ENCODE data around the gene GPR107.

GPR107 gene

DNA sequence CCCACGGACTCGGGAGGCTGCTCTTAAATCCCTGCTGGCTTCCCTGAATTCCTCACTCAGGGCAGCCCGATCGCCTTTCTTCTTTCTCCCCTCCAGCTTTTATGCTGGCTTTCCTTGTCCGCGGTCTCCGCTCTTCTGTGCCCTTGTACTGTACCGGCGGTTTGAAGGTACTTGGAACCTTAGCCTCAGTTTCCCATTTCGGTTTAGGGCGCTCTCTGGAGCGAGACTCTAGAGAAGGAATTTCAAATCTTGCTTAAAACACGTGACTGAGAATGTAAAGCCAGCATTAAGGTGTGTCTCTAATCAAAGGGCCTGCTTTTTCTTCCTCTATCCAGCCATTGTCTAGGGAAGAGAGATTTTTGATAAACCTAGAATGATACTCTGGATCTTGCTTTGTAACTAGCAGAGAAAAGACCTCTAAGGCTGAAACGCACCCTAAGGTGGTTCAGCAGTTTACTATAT, 650 bp downstream of the GPR107 start:
- no peak for DNase-seq (ENCODE audit: low spot score)

DNA sequence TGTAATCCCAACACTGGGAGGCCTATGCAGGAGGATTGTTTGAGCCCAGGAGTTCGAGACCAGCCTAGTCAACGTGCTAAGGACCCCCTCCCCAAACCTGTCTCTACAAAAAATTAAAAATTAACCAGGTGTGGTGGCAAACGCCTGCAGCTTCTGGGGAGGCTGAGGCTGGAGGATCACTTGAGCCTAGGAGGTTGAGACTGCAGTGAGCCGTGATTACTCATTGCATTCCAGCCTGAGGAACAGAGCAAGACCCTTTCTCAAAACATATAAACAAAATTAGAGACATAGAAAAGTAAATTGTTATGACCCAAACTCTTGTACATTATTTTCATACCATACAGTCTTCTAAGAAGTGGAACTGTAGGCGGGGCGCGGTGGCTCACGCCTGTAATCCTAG, 1.1 kb downstream of the GPR107 start:
- DNase-seq (ENCODE audit: low spot score) = no peak

DNA sequence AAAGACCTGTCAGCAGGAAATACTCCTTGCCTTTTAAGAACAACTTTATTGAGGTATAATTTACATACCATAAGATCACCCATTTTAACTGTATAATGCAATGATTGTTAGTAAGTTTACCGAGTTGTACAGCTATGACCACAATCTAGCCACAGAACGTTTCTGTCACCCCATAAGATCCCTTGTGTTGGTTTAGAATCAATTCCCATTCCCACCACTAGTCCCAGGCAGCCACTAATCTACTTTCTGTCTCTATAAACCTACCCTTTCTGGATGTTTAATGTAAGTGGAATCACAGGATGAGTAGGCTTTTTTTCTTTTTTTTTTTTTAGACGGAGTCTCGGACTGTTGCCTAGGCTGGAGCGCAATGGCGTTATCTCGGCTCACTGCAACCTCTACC, 4.4 kb downstream of the GPR107 start:
- DNase-seq (ENCODE audit: low spot score) = peak; percentile 59

DNA sequence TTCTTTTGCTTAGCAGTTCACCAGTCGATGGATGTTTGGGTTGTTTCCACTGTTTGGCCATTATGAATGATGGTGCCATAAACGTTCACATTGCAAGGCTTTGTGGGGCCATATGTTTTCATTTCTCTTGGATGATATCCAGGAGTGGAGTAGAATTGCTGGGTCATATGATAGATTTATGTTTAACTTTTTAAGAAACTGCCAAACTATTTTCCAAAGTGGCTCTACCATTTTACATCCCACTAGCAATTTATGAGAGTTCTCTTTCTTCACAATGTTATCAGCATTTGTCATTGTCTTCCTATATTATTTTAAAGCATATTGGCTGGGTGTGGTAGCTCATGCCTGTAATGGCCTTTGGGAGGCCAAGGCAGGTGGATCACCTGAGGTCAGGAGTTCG, 5.2 kb downstream of the GPR107 start:
- no peak for DNase-seq (ENCODE audit: low spot score)

DNA sequence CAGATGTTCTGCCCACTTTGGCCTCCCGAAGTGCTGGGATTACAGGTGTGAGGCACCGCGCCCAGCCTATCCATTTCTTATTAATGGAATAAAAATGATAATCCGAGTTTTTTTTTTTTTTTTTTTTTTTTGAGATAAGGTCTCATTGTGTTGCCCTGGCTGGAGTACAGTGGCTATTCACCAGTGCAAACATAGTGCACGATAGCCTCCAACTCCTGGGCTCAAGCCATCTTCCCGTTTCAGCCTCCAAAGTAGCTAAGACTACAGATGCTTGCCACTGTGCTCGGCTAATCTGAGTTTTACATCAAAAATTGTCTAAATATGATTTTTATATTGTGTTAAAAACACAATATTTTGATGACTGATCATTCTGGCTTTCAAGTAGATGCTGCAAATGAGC, 6.6 kb downstream of the GPR107 start:
- DNase-seq (ENCODE audit: low spot score) = no peak

DNA sequence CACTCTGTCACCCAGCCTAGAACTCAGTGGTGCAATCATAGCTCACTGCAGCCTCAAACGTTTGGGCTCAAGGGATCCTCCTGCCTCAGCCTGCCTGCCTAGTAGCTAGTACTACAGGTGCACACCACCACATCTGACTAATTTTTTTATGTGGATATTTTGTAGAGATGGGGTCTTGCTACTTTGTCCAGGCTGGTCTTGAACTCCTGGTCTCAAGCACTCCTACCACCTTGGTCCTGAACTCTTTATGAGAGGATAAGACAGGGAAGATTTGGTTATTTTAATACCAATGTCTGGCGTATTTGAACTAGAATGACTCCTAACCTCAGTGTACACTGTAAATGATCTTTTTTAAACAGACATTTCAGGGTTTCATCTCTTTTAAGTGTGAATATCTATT, 9.0 kb downstream of the GPR107 start:
- no peak for DNase-seq (ENCODE audit: low spot score)

DNA sequence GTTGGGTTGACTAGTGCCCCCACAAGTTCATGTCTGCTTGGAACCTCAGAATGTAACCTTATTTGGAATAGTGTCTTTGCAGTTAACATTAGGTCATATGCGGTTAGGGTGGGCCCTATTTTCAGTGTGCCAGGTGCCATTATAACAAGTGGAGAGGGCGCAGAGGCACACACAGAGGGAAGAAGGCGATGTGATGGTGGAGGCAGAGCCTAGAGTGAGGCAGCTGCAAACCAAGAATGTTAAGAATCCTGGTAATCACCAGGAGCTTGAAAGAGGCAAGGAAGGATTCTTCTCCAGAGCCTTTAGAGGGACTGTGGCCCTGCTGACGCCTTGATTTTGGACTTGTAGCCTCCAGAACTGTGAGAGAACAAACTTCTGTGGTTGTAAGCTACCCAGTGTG, 10.9 kb downstream of the GPR107 start:
- DNase-seq (ENCODE audit: low spot score) = no peak

DNA sequence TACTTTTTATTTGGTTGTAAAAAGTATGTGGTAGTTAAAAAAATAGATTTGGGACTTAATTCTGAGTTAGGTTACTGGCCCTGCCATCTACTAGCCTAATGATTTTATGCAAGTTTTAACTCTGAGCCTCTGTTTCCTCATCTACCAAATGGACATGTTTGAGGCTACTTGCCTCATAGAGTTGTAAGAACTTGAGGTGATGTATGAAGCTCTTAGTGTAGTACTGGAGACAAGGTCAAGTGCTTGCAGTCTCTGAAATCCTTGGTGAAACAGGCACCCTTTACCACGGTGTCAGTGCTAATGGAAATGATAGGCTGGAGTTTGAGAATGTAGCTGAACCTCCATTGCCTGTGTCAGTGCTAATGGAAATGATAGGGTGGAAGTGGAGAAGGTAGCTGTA, 15.3 kb downstream of the GPR107 start:
- DNase-seq (ENCODE audit: low spot score) = no peak

DNA sequence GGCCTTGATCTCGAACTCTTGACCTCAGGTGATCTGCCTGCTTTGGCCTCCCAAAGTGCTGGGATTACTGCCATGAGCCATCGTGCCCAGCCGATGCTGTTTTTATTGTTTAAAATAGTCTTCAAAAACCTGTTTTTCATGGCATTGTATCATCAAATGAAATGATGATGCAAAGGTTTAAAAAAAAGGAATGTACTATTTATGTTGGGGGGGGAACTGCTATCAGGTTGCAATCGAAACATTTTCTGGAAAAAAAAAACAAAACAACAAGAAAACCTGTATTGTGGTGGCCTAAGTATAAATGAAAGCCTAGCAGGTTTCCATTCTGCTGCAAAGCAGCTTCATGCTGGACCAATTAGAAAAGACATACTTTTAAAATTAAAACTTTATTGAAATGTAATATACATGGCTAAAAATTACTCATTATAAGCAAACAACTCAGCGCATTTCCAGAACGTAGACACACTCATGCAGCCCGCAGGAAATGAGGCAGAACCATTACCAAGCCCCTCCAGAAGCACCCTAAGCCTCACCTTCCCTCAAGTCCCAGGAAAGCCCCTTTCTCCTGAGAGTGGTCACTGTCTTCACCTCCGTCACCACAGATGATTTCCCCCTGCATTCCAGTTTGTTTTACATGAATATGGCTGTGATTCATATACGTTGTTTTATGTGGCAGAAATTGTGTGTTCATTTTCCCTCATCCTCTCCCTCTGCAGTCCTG, 19.0 kb downstream of the GPR107 start:
- DNase-seq (ENCODE audit: low spot score) = no peak

DNA sequence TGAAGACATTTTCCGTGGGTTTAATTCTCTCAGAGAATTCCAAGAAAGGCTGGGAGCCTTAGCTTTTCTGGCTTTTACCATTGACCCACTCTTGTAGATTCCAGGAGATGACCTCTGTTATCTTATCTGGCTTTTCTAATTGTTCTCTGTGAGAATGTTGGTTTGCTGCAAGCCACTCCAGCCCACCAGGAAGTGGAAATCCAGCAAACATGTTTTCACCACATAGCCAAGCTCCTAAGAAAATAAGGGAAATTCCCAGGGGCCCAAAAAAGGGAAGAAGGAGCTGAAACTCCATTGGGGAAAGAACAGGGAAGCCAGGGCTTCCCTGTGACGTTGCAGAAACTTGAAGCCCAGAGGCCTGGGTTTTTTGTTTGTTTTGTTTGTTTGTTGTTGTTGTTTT, 19.7 kb downstream of the GPR107 start:
- DNase-seq (ENCODE audit: low spot score) = no peak

DNA sequence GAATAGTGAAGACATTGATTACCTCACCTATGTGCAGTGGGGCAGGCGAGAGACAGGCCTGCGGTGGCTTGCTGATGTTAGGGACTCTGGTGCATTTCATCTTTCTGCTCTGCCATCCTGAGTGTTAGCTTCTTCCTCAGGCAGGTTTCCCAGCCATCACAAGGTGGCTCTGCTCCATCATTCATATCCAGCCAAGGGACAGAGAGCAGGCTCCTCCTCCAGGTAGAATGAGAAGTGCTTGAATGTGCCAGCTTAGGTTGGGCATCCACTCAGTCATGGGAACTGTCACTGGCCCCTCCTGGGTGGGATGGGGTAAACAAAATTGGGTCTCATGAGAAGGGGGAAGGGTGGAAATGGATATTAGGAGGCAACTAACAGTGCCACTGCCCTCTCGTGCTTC, 24.8 kb downstream of the GPR107 start:
- DNase-seq (ENCODE audit: low spot score) = no peak

DNA sequence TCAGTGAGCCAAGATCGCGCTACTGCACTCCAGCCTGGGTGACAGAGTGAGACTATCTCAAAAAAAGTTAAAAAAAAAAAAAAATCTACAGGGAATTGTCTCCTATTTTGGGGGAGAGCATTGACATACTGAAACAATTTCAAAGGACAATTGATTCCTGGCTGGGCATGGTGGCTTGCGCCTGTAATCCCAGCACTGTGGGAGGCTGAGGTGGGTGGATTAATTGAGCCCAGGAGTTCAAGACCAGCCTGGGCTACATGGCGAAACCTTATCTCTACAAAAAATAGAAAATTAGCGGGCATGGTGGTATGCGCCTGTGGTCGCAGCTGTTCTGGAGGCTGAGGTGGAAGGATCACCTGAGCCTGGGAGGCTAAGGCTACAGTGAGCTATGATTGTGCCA, 30.6 kb downstream of the GPR107 start:
- no peak for DNase-seq (ENCODE audit: low spot score)

DNA sequence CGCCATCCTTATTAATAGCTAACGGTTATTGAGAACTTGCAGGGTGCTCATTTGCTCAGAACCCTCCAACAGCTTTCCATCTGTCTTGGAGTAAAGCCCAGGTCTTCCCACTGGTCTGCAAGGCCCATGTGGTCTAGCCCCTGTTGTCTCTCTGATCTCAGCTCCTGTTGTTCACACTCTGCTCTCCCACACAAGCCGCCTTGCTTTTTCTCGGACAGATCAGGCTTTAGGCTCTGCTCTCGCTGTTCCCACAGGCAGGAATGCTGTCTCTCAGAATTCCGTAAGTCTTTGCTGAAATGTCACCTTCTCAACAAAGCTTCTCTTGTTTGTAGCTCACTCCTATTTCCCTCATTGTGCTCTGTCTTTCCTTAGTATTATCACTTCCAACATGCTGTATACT, 34.3 kb downstream of the GPR107 start:
- no peak for DNase-seq (ENCODE audit: low spot score)

DNA sequence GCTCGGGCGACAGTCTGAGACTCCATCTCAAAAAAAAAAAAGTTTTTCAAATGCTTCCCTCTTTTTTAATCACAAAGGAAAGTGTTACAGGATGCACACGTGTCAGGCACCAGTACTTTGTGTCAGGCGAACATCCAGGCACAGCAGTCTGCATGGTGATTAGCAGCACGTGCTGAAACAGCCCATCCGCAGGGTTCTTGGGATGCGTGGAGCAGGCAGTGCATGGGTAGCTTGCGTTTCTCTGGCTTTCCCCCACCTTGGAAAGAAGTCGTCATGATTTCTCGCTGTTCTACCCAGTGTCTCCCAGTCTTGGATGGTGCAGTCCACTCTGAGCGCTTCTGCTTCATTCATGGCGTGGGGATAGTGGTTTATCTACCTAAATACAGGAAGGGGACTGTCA, 35.4 kb downstream of the GPR107 start:
- no peak for DNase-seq (ENCODE audit: low spot score)

DNA sequence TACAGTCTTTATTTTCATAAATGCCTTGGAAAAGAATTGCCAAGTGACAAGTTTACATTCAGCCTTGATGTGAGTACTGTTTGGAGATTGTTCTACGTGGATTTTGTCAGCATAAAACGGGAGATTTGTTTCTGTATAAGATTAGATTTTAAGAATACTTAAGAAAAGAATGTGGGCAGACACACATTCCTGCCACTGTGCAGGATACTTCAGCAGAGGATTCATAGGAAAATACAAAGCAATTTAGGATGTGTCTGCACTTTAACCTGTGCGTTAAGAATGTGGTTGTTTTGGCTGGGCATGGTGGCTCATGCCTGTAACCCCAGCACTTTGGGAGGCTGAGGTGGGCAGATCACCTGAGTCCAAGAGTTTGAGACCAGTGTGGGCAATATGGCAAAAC, 37.2 kb downstream of the GPR107 start:
- no peak for DNase-seq (ENCODE audit: low spot score)

DNA sequence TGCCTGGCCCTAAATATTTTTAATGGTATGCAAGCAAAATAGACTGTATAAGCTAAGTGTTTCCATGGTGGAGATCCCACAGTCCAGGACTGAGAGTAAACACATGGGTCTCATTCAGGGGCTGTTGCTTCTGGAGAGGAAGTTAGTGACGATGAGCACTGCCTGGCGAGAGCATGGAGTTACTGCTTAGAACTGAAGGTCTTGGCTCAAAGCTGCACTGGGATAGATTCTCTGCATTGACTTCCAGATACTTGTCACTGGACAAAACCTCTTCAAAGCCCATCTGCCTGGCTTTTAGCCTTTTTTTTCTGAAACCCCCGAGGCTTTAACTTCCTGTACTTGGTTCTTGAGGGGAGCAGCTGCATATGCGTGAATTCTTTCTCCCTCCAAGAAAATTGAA, 39.2 kb downstream of the GPR107 start:
- no peak for DNase-seq (ENCODE audit: low spot score)

DNA sequence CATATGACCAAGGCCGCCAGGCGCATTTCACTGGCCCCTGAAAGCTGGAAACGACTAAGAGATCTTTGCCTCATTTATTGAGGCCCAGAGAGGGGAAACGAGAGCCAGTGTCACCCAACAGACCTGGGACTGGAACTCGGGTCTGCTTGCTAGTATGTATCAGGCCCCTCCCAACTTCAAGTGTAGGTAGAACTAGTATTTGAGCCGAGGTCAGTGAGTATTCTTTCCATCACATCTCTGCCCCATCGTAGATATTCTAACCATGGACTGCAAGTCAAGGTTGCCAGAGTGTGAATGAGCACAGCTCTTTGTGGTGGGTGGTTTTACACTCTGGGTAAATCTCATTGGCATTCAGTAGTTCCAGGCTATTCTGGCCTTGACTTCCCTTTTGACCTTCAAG, 42.2 kb downstream of the GPR107 start:
- DNase-seq (ENCODE audit: low spot score) = no peak

DNA sequence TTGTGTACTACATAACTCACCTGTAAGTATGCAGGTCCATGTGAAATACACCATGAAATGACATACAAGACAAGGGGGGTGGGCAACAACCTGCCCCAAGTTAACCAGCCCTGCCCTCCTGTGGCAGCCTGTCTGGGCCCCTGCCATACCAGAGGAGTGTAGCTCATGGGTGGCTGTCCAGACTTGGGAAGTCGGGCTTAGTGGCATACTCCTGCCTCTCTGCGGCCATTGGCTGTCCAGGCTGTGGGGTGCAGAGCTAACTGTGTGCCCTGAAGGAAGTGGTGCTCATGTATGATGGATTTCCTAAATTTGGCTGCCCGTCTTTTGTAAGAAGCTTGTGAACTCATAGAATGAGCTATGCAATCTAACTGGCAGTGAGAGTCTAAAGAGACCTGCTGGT, 47.0 kb downstream of the GPR107 start:
- DNase-seq (ENCODE audit: low spot score) = no peak

DNA sequence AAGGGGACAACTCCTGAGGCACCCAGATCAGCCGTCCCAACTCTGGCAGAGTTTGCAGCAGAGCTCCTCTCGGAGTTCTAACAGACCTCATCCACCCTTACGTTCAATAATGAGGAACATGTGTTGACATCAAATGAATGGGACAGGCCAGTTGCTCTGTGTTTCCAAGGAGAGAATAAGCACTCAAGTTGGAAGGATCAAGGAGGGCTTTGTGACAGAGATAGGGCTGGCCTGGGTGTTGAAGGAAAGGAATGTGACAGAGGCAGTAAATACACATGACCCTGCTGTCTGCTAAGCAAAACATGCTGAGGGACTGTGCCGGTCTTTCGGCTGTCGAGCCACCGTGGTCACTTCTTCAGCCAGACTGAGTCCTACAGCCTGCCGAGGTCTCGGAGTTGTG, 48.2 kb downstream of the GPR107 start:
- DNase-seq (ENCODE audit: low spot score) = no peak

DNA sequence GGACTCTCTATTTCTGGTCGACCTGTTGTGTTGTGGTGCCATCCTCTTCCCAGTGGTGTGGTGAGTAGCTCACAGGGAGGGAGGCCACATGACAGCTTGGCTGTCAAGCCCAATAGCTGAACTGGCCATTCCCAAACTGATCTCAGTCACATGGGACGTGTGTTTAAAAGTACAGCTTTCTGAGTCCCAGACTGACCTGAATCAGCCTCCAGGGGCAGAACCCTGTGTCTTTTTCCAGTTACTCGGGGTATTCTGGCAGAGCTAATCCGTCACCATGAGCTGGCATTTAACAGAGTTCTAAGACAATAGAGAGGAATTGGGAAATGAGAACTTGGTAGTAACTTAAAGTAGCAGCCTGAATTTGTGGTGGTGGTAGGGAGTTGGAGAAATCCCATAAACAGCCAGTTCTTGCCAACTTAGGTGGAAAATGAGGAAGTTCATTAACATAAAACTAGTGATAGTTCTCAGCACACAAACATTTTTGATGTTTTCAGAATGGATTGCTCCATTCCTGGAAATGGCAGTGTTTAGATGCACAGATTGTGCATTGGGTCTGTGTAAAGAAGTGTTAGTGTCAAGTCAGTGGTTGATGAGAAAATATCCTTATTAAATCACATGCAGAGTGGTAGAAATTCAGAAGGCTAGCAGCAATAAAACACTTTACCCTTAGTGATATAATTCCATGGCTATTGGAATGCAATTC, 50.9 kb downstream of the GPR107 start:
- no peak for DNase-seq (ENCODE audit: low spot score)

DNA sequence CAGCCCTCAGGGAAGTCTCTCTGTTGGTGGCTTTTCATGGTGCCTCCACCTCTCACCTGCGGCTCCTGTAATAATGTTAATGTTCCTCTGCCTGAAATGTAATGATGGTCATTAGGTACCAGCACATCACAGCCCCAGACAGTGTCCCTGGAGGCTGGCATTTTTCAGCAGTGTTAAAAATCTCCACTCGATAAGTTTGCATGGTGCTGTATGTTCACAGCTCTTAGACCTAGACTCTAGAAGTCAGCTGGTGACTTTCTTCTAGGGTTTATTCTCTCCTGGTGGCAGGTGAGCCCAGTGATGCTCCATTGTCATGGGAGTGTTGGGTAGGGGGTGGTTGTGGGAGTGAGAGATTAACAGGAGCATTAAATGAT, 53.1 kb downstream of the GPR107 start:
- DNase-seq (ENCODE audit: low spot score) = no peak

DNA sequence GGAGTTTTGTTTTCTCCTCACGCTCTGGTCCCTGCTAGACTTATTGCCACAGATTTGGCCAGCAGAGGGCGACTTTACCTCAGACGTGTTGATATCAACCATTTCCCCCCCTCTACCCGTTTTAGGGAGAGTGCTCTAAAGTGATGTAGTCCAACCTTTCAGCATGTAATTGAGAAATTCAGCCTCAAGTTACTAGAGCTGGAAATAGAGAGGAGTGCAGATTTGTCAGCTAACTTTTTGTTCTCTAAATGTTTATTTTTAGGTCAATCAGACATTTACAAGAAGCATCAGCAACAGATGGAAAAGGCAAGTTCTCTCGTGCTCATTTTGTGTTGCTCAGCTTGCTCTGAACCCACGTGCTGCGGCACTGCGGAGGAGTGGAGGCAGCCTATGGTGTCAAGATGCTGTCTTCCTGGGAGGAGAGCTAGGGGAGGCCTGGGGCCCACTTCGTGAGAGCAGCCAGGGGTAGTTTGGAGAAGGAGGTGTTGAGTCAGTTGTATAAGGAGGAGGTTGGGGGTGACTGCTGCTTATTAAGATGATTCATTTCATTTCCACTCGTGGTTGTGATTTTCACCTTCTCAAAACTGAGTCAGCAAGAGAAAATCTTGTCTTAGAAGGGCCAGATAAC, 53.6 kb downstream of the GPR107 start:
- peak; percentile 72 for DNase-seq (ENCODE audit: low spot score)

DNA sequence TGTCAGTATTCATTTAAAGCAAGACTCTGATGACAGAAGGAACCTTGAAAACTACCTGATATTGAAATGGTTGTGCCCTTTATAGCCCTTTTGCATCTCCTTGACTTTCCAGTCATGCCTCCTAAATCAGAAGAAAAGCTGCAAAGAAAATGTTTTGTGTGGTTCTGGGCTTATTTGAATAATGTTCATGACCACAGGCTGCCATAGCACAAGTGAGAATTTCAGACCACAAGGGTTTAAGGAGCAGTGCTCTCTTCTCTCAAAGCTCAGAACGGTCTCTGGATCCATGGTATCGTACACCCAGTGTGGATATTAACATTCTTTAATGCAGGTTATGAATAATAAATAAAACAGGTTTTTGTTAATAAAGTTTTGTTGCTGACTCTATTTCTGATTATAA, 54.2 kb downstream of the GPR107 start:
- no peak for DNase-seq (ENCODE audit: low spot score)

DNA sequence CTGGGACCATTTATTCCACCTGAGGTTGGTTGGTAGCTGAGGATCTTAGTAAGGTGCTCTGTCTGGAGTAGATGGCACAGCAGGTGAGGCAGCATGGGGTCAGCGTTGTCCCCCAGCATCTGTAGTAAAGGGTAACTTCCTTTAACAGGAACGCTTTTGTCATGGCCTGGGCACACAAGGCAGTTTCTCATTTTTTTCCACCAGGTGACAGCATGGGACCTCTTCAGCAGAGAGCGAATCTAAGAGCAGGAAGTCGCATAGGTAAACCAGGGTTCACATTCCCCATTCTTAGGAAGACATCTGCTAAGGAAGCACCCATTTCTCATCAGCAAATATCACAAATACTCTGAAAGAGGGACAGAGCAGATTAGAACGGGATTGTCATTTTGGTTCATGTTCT, 56.5 kb downstream of the GPR107 start:
- no peak for DNase-seq (ENCODE audit: low spot score)

All from HuH-7.5 (cell line).